HuH-7.5 (cell line): ENCODE measurements around the gene SRBD1.

Source experiments
- DNase-seq: peaks from one replicate; pipeline ENCODE4 v3.0.0; 2011; ENCODE audit warnings: low spot score

SRBD1 gene

GRCh38 chr2:45368792-45369191 is 242.3 kb downstream of the SRBD1 start:
- DNase-seq = no peak

GRCh38 chr2:45361666-45362065 is 249.4 kb downstream of the SRBD1 start:
- DNase-seq = no peak

- no peak for DNase-seq
These were observed 256.3 kb downstream of the SRBD1 start for GRCh38 chr2:45354776-45355175.

- DNase-seq = no peak
These were observed 257.2 kb downstream of the SRBD1 start for GRCh38 chr2:45353879-45354278.

- DNase-seq = no peak
These were observed 258.6 kb downstream of the SRBD1 start for GRCh38 chr2:45352506-45352905.

- DNase-seq = no peak
These were observed 265.5 kb downstream of the SRBD1 start for GRCh38 chr2:45345331-45346234.

GRCh38 chr2:45344502-45344901 is 266.6 kb downstream of the SRBD1 start:
- no peak for DNase-seq

GRCh38 chr2:45344071-45344470 is 267.0 kb downstream of the SRBD1 start:
- DNase-seq = no peak

GRCh38 chr2:45343251-45344017 is 267.6 kb downstream of the SRBD1 start:
- DNase-seq = no peak

- no peak for DNase-seq
These were observed 270.7 kb downstream of the SRBD1 start for GRCh38 chr2:45340318-45340717.

DNA sequence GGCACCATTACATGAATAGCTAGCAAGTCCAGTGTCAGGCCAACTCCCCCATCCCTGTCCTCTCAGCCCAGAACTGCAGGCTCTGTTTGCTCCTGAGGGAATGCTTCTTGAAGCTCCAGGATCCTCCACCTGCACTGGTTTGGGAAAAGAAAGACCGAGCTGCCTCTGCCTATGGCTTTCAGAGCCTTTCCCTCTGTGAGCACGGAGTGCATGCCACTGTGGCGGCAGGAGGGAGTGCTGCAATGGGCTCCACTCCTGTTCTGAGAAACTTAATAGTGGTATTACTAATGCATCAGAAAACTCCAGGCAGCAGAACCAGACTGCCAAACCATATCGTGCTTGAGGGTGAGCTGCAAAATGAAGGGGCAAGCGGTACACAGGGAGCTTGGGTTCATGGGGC is 271.8 kb downstream of the SRBD1 start:
- DNase-seq = no peak
